DMS 273 treated with DMSO at 0.1 percent for 48 hours (cell line): ENCODE measurements around the gene NMT1.

Experiments used
- DNase-seq: peaks from one replicate; lab custom pipeline; 2025; lab: John Stamatoyannopoulos, UW

The NMT1 gene

DNA sequence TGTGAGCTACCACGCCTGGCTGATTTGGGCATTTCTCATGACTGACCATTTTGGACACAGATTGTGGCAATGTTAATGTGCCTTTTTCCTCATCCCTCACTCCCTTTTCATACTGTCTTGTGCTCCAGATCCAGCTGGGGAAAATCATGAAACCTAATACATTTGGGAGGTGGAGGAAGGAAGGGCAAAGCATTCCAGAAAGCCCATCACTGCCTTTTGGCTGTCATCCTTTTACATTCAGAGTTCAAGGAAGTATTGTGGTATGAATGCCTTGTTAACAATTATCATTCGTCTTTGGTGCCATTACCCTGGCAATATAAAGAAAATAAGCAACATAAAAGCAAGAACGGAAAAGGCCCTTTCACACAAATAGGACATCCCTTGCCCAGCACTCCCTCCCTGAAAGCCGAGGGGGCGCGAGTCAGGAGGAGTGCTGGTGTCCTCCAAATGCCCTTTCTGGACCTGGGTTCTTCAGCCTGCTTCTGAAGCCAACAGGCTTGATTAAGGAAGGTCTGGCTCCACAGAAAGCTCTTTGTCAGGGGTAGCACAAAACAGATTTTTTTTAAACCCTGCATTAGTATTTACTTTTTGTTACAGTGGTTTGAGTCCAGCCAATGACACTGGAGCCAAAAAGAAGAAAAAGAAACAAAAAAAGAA lies 20.1 kb downstream of the NMT1 start:
- DNase-seq = no peak

GRCh38 chr17:45086391-45086790 lies 25.3 kb downstream of the NMT1 start:
- no peak for DNase-seq

- no peak for DNase-seq
Observed at GRCh38 chr17:45086865-45087503, 25.9 kb downstream of the NMT1 start.

DNA sequence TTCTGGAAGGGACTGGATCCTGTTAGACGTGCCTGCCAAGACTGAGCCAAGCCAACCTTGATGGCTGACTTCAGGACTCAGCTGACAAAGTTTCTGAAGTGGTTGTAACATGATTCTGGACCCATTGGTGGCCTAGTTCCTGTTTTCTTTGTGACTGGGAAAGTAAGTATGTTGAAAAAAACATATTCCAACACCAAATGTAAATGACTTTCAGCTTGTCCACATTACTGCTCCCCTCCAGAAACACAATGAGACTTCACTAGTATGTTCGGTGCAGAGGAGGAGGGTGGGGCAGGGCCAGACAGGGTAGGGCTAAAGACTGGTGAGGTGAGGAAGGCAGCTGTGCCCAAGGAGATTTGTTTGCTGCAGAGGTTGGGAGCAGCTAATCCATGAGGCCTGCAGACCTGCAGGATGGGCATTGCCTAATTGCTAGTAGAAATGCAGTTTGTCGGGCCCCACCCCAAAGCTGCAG lies 26.4 kb downstream of the NMT1 start:
- no peak for DNase-seq

GRCh38 chr17:45087978-45088377 lies 26.9 kb downstream of the NMT1 start:
- DNase-seq = no peak

DNA sequence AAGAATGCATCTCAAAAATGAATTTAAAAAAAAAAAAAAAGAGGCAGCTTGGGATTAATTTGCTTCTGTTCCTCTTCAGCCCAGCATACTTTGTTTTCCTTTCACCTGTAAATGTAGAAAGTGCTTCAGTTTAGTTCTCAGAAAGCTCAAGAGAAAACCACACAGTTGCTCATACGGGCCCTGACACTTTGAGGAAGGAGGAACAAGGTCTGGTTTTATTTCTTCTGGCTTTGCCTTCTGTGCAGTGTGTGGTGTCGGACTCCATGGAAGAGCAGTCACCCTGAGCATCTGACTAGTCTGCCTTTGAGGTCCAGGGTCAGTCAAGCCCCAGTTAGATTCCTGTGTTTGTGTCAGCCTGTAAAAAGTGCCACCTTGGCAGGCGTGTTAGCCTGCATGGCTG lies 27.6 kb downstream of the NMT1 start:
- DNase-seq = no peak

- DNase-seq = no peak
Observed at GRCh38 chr17:45090711-45091110, 29.6 kb downstream of the NMT1 start.

DNA sequence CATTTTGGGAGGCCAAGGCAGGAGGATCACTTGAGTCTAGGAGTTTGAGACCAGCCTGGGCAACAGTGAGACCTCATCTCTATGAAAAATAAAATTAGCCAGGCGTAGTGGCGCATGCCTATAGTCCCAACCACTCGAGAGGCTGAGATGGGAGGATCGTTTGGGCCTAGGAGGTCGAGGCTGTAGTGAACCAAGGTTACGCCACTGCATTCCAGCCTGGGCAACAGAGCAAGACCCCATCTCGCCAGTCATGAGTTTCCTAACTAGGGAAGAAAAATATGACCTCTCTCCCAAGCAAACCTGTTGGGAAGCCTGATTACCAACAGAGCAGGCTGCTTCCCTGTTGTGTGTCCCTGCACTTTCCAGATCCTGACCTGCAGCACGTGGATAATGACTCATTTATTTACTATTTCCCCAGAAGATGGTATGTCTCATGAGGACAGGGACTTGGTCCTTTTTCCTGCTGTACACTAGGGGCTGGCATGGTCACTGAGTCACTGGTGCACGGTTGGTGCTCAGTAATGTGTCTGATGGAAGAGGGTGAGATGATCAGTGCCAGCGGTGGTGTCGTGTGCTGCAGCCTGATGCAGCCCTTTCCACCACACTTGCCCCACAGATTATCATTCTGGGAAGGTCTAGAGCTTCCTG lies 30.8 kb downstream of the NMT1 start:
- DNase-seq = no peak

DNA sequence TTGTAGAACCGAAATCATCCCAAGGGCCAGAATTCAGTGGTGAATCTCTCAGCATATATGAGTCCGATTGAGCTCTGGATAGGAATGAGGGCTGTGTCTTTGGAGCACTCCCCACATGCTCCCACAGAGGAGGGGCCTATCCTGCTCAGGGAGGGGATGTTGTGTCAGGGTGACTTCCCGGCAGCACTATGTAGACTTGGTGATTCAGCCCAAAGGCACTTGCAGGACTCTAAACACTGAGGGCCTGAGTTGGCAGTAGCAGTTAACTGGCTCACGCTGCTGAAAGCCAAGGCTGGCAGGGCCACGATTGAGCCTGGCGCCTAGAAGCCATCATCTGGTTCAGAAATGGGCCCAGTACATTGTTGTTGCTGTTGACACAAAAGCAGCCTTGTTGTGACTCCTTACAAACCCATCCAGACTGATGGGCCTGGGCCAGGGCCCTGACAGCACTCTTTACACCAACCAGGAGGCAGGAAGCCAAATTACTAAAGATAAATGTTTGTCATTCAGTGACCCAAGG lies 31.9 kb downstream of the NMT1 start:
- no peak for DNase-seq

GRCh38 chr17:45093444-45094110 lies 32.5 kb downstream of the NMT1 start:
- no peak for DNase-seq

GRCh38 chr17:45096141-45096540 lies 35.0 kb downstream of the NMT1 start:
- peak; percentile 11 for DNase-seq

GRCh38 chr17:45096926-45097325 lies 35.8 kb downstream of the NMT1 start:
- no peak for DNase-seq

DNA sequence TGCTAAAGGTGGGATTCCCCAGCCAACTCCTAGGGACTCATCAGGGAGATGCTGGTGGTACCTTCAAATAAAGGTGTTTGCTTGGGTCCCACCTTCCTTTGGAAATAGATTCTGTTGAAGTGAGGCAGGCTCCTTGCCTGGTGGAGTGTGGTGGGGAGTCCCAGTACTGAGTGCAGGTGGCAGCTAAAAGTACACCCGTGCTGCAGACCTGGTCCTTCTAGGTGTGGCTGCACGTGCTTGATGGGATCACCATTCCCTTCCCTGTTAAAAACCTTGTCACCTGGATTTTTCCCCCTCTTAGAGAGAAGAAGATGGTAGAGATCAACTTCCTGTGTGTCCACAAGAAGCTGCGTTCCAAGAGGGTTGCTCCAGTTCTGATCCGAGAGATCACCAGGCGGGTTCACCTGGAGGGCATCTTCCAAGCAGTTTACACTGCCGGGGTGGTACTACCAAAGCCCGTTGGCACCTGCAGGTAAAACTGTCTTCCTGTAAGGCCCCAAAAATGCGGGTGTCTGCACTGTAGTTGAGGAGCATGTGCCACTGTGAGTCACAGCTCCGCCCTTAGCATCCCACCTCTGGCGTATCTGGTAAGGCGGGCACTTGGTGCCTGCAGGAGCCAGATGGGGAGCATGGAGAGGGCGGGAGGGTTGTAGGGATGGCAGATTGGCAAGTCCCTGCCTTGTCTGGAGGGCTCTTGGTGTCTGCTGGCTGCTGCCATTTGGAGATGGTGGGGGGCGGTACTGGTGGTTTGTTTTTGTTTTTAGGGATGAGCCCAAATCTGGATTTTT lies 37.2 kb downstream of the NMT1 start:
- DNase-seq = peak; percentile 87

DNA sequence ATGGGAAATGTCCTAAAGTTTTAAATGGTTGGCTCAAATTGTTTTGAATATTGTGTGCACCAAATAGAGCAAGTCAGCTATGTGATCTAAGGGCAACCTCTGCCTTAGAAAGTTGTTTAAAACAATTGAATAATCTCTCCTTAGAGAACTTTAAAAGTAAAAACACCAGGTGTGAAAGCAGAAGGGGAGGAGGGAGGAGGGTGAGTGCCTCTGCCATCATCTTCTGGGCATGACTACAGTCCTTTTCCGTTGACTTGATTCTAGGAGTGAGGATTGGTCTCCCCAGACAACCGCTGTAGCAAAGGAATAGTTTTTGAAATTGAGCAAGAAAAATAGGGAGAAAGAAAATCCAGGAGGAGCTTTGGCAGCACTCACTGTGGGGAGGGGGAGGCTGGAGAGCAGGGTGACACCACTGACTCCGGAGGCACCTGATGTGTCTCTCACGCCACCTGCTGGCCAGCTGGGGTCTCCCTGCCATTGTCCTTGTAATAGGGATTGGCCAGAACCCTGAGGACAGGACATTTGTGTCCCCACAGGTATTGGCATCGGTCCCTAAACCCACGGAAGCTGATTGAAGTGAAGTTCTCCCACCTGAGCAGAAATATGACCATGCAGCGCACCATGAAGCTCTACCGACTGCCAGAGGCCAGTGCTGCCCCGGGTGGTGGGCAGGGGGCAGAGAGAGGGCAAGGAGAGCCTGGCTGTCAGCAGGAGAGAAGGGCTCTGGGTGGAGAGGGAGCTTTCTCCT lies 37.9 kb downstream of the NMT1 start:
- DNase-seq = peak; percentile 59

GRCh38 chr17:45101546-45101882 lies 40.4 kb downstream of the NMT1 start:
- no peak for DNase-seq

- DNase-seq = no peak
Observed at GRCh38 chr17:45101883-45102811, 41.0 kb downstream of the NMT1 start.

DNA sequence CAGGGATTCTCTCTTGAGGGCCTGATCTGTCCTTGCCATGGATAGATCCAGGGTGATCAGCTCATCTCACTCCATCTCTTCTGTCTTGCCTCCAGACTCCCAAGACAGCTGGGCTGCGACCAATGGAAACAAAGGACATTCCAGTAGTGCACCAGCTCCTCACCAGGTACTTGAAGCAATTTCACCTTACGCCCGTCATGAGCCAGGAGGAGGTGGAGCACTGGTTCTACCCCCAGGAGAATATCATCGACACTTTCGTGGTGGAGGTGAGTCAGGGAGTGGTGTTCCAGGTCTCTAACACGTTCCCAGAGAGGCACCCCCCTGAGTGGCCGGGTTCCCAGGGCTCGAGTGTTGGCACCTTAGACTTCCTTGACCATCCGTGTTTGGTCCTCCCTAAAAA lies 41.7 kb downstream of the NMT1 start:
- DNase-seq = no peak

GRCh38 chr17:45103269-45103795 lies 42.2 kb downstream of the NMT1 start:
- DNase-seq = no peak

GRCh38 chr17:45104029-45104428 lies 42.9 kb downstream of the NMT1 start:
- DNase-seq = no peak

DNA sequence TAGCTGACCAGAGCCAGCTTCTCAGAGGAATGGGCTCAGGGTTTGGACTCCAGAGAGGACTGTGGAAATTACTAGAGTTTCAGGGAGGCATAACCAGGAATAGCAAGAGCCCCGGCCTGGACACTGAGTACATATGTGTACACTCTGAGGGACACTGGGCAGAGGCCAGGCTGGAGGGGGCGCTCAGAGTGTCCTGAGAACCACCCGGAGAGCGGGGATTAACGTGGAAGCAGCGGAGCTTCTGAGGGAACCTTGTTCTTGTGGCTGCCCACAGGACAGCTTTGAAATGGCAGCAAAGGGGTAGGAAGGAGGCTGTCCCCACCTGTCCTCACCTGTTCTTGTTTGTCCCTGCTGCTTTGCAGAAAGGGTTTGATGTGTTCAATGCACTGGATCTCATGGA lies 43.4 kb downstream of the NMT1 start:
- no peak for DNase-seq
